ENCODE results near the gene SUMO4.

The SUMO4 gene

DNA sequence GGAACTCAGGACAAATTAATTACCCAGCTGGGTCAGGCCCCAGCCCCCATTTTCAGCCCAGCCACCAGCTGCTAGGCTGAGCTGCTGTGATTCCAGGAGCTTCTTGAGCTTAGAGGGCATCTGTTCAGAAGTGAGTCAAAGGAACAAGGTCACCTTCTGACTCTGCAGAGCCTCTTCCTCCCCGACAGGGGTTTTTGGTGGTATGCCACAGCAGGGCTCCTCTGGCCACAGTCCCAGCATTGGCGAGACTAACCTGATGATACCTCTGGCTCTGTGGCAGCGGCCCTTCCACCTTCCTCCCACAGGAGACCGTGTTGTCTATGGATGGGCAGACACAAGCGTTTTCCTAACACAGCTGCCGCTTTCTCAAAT lies 45.0 kb downstream of the SUMO4 start:
- Histone ChIP-seq H3K36me3 (no peaks in the 10 kb centered on the region), H3K9me3 (no peaks in the 10 kb centered on the region), H3K4me1 (no peaks in the 10 kb centered on the region), H3K4me3 (ENCODE audit: low read depth, low read length) (no peak overlapping the region), H3K27me3 (no peaks in the 10 kb centered on the region)
- DNase-seq = no peak
- TF ChIP-seq, protein P1, sequence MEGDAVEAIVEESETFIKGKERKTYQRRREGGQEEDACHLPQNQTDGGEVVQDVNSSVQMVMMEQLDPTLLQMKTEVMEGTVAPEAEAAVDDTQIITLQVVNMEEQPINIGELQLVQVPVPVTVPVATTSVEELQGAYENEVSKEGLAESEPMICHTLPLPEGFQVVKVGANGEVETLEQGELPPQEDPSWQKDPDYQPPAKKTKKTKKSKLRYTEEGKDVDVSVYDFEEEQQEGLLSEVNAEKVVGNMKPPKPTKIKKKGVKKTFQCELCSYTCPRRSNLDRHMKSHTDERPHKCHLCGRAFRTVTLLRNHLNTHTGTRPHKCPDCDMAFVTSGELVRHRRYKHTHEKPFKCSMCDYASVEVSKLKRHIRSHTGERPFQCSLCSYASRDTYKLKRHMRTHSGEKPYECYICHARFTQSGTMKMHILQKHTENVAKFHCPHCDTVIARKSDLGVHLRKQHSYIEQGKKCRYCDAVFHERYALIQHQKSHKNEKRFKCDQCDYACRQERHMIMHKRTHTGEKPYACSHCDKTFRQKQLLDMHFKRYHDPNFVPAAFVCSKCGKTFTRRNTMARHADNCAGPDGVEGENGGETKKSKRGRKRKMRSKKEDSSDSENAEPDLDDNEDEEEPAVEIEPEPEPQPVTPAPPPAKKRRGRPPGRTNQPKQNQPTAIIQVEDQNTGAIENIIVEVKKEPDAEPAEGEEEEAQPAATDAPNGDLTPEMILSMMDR (IDR thresholded peaks at IDR 0.05; ENCODE audit: low read depth, low read length) = no peak

DNA sequence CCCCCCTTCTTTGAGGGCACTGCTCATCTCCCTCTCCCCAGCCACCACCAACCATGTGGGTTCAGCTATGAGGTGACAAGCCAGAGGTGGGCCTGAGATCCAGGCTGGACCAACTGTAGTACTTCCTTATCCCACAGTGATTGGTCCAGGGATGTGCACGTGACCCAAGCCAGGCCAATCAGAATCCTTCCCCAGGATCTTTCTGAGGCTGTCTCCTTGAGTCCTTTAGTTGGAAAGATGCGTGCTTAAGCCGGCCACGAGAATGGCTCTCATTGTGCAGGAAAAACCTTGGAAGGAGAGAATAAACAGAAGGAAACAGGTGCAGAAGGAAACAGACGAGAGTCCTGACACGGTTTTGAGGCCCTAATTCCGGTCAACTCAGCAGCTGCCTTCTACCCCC lies 45.5 kb downstream of the SUMO4 start:
- H3K4me1 ChIP-seq = no peaks in the 10 kb centered on the region
- DNase-seq = no peak
- H3K9me3 ChIP-seq = no peaks in the 10 kb centered on the region
- no peaks in the 10 kb centered on the region for H3K36me3 ChIP-seq
- no peak overlapping the region for H3K4me3 ChIP-seq (ENCODE audit: low read depth, low read length)
- H3K27me3 ChIP-seq = no peaks in the 10 kb centered on the region
- TF ChIP-seq, protein P1 (IDR thresholded peaks at IDR 0.05; ENCODE audit: low read depth, low read length) = no peak

DNA sequence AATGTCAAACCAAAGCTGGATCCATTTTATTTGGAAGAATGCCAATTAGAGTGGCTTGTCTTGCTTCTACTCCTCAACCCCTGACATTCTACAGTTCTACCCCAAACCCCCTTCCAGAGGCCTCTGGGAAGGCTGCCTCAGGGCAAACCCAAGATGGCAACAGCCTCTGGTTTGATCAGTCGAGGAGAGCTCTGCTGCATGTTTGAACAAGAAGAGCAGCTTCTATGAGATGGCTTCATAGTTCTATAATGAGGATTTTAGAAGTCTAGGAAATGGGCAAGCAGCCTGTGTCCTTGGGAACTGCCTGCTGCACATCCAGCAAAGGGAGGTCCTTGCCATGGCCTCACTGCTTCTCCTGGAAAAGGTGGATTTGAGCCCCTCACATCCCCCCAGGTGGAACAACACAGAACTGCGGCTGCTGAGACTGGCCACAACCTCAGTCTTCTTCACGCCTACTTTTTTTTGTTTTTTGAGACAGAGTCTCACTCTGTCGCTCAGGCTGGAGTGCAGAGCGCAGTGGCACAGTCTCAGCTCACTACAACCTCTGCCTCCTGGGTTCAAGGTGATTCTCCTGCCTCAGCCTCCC lies 46.8 kb downstream of the SUMO4 start:
- TF ChIP-seq, protein P1 (IDR thresholded peaks at IDR 0.05; ENCODE audit: low read depth, low read length) = 0 out of 2 replicates have a peak, but pooled peaks have one; percentile 13
- Histone ChIP-seq H3K36me3 (no peaks in the 10 kb centered on the region), H3K4me1 (no peaks in the 10 kb centered on the region), H3K9me3 (no peaks in the 10 kb centered on the region), H3K4me3 (ENCODE audit: low read depth, low read length) (no peak overlapping the region), H3K27me3 (no peaks in the 10 kb centered on the region)
- no peak for DNase-seq

DNA sequence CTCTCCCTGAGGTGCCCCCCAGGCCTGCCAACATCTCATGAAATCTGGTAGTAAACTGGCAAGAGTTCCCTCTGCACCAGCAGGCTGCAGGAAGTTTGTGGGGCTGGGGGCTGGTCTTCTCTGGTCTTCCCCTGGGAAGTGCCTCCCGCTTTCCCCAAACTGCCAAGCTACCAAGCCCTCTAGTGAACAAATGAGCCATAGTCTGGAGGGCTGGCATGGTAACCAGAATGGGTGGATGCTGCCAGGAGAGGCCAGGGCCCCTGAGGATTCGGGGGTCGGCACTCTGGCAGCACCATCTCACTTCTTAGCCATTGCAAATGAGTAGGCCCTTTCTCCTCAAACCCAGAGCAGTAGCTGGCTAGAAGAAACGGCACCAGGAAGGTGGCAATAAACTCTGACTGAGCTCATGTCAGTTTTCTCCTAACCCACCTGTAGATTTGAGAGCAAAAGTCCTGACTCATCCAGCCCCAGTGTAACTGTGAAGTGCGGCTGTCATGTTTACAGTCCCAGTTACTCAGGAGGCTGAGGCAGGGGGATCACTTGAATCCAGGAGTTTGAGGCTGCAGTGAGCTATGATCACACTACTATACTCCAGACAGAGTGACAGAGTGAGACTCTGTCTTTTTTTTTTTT lies 48.9 kb downstream of the SUMO4 start:
- Histone ChIP-seq H3K4me3 (ENCODE audit: low read depth, low read length) (no peak overlapping the region), H3K36me3 (no peaks in the 10 kb centered on the region), H3K4me1 (no peaks in the 10 kb centered on the region), H3K9me3 (no peaks in the 10 kb centered on the region), H3K27me3 (no peaks in the 10 kb centered on the region)
- DNase-seq = no peak
- TF ChIP-seq, protein P1 (IDR thresholded peaks at IDR 0.05; ENCODE audit: low read depth, low read length) = no peak

DNA sequence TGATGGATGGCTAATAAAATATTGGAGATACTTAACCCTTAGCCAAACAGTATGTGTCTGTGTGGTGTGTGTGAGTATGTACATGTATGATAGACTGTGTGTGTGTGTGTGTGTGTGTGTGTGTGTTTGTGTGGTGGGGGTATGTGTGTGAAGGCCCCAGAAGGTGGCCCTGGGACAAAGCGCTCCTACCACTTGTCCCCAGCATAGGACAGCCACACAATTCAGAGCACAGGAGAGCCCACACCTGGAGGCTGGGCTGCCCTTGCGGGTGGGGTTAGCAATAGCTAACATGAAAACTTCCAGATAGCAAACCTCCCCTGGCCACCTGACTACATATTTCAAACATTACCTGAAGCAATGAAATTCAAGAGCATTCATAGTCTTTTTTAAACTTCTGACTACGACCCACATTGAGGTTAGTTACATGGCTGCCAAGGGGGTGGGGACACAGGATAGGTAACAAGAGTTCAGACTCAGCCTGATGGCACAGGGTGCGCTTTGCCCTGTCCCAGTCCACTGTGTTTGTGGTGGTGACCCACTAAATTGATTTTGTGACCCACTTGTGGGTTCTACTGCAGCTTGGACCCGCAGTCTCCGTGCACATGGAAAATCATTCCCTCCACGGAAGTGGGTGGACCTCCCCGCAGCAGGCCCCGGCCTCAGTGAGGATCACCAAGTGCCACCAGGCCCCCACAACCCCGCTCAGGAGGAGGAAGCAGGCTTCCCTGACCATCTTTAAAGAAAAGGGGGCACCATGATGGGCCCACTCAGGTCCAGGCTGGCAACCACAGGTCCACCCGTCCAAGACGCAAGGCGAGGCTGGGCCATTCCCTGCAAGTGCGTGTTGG lies 50.0 kb downstream of the SUMO4 start:
- no peaks in the 10 kb centered on the region for H3K4me1 ChIP-seq
- H3K4me3 ChIP-seq (ENCODE audit: low read depth, low read length) = no peak overlapping the region
- no peaks in the 10 kb centered on the region for H3K27me3 ChIP-seq
- TF ChIP-seq, protein P1 (IDR thresholded peaks at IDR 0.05; ENCODE audit: low read depth, low read length) = no peak
- H3K36me3 ChIP-seq = no peaks in the 10 kb centered on the region
- no peaks in the 10 kb centered on the region for H3K9me3 ChIP-seq
- no peak for DNase-seq

All from BE2C (cell line).